Thyroid gland (tissue), 4 donors: ENCODE results near the gene ZNF185. TPM values are rescaled to one million over a fixed set of nuclear protein-coding genes. Genes with fewer than 3 reads are reported as not detected.

ENCODE experiments used
- DNase-seq, 2 donors: peaks; one replicate each; pipeline ENCODE4 v3.0.0-alpha.2; 2019
- H3K27ac ChIP-seq, 3 donors: fragments of 200-600 bp; sonication (generic); 1 replicate in 2 of 3; 2 replicates in 1 of 3; pipeline ENCODE4 v1.5.1; 2016 to 2019; ENCODE audit warnings: mild to moderate bottlenecking in 1 of 3, moderate library complexity in 1 of 3
- H3K27me3 ChIP-seq: fragments of 200-600 bp; sonication (generic); one replicate; pipeline ENCODE4 v1.5.1; 2019
- H3K36me3 ChIP-seq, 2 donors: fragments of 200-600 bp; sonication (generic); one replicate each; pipeline ENCODE4 v1.5.1; 2016 to 2019
- H3K4me1 ChIP-seq, 2 donors: fragments of 200-600 bp; sonication (generic); one replicate each; pipeline ENCODE4 v1.5.1; 2017 to 2019
- H3K4me3 ChIP-seq, 3 donors: fragments of 200-600 bp; sonication (generic); replicated peaks in 1 of 3; 1 replicate in 2 of 3; 2 replicates in 1 of 3; pipeline ENCODE4 v1.5.1; 2016; ENCODE audit warnings: mild to moderate bottlenecking in 1 of 3
- H3K9me3 ChIP-seq: fragments of 200-600 bp; sonication (generic); one replicate; pipeline ENCODE4 v1.5.1; 2017
- POLR2A ChIP-seq, 2 donors: fragments of 450-650 bp; IDR thresholded peaks; one replicate each; pipeline ENCODE4 v1.6.1; 2017; ENCODE audit warnings: antibody characterized with exemption in 2 of 2, mild to moderate bottlenecking in 2 of 2, moderate library complexity in 1 of 2
- WGBS, 2 donors: methylation state at CpG; one replicate each; pipeline ENCODE4 v1.1.5; 2017; 5-methylcytosine and 5-hydroxymethylcytosine counted together
- intact Hi-C: fragments of 100-400 bp; cut with DNase I; formaldehyde crosslinking; loops from one replicate; pipeline ENCODE4 v1.15.1; 2023
- total RNA-seq, 4 donors: library from RNA; depleted of rRNA; stranded (reverse); fragments of >200 nt; gene quantifications; one replicate each; pipeline ENCODE4 v1.2.3, GENCODE V29; 2016
- TF ChIP-seq, protein P1 (sequence below), 6 experiments: fragments of 200-600 bp in 3 of 6; fragments of 450-650 bp in 3 of 6; sonication (generic) in 3 of 6; IDR thresholded peaks; one replicate each; pipeline ENCODE4 v1.5.1; 2016 to 2019; ENCODE audit warnings: antibody characterized with exemption in 6 of 6, mild to moderate bottlenecking in 2 of 6, inconsistent platforms in 1 of 6, moderate library complexity in 1 of 6

Gene ZNF185
- total RNA-seq, 4 donors from 2014 or later: 23.2 to 70.4 (median 39.0) TPM

DNA sequence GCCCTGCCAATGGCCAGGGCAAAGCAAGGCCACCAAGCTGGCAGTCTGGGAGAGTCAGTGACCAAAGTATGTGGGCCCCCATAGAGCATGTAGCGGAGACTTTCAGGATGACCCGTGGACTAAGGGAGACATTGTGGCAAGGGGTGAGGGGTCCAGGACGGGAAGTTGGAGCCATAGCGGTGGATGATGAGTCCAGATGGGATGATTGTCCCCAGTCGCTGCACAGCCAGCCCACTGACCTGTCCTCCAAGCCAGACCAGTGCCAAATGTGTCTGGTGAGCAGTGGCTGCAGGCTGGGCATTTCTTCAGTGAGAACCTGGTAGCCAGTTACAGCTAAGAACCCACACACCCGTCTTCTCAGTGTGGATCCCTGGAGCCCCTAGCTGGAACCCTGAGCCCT is 34.3 kb downstream of the ZNF185 start:
- H3K4me3 ChIP-seq: no peak overlapping the region
- no peaks in the 10 kb centered on the region for H3K9me3 ChIP-seq
- TF ChIP-seq, protein P1, sequence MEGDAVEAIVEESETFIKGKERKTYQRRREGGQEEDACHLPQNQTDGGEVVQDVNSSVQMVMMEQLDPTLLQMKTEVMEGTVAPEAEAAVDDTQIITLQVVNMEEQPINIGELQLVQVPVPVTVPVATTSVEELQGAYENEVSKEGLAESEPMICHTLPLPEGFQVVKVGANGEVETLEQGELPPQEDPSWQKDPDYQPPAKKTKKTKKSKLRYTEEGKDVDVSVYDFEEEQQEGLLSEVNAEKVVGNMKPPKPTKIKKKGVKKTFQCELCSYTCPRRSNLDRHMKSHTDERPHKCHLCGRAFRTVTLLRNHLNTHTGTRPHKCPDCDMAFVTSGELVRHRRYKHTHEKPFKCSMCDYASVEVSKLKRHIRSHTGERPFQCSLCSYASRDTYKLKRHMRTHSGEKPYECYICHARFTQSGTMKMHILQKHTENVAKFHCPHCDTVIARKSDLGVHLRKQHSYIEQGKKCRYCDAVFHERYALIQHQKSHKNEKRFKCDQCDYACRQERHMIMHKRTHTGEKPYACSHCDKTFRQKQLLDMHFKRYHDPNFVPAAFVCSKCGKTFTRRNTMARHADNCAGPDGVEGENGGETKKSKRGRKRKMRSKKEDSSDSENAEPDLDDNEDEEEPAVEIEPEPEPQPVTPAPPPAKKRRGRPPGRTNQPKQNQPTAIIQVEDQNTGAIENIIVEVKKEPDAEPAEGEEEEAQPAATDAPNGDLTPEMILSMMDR (IDR thresholded peaks at IDR 0.05): no peak
- TF ChIP-seq POLR2A (IDR thresholded peaks at IDR 0.05): no peak
- no peaks in the 10 kb centered on the region for H3K27me3 ChIP-seq
- H3K27ac ChIP-seq: no peak overlapping the region
- intact Hi-C loops: no loop called here
- no peak for DNase-seq
- 92 to 97% methylated on average over 5 to 6 of the region's 6 CpGs for WGBS, 2 donors
- H3K4me1 ChIP-seq: no peaks in the 10 kb centered on the region
- no peaks in the 10 kb centered on the region for H3K36me3 ChIP-seq

DNA sequence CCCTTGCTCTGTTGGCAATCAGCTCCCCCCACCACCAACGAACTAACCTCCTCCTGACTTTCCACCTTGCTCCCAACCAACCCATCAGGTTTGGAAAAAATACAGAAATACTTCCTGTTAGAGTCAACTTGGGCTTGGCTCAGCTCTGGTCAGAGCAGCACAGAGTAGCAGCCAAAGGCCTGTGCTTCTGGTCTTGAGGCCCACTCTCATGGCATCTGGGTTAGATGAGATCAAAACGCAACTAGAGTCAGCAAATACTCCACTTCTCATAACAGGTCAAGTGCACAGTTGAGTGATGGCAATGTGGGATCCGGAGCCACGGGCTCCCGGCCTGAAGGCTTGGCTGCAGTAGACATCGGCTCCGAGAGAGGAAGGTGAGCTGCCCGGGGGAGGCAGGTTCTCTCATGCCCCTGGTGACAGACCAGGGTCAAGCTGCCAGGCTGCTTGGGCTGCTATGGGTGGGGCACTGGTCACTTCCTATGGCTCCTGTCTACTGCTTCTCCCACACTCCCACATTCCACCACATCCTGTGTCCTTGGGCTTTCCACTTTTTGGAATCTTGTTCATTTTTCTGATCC is 34.8 kb downstream of the ZNF185 start:
- 78 to 90% methylated on average over 1 to 2 of the region's 8 CpGs for WGBS, 2 donors
- H3K27ac ChIP-seq: no peak overlapping the region
- no peak for TF ChIP-seq POLR2A (IDR thresholded peaks at IDR 0.05)
- TF ChIP-seq, protein P1 (IDR thresholded peaks at IDR 0.05): no peak
- H3K36me3 ChIP-seq: no peaks in the 10 kb centered on the region
- no peak overlapping the region for H3K4me3 ChIP-seq
- no peaks in the 10 kb centered on the region for H3K27me3 ChIP-seq
- no peak for DNase-seq
- H3K9me3 ChIP-seq: no peaks in the 10 kb centered on the region
- intact Hi-C loops: no loop called here
- H3K4me1 ChIP-seq: no peaks in the 10 kb centered on the region

DNA sequence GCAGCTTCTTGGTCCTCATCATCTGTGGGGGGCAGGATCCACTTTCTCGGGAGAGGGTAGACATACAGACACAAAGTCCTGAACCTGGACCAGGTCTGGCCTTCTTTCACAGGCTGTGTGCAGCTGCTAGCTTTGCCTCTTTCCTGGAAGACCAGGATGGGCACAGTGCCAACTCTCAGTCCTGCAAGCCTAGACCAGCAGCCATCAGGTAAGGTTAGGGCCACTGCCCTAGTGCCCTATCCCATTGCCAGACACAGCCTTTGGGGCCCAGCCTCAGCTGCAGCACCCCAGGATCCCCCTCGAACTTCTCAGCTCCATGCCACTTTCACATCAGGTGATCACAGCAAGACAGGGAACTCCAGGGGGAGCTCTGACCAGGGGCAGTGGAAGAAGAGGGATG is 38.4 kb downstream of the ZNF185 start:
- no peak for DNase-seq
- H3K9me3 ChIP-seq: no peaks in the 10 kb centered on the region
- H3K4me1 ChIP-seq: no peaks in the 10 kb centered on the region
- TF ChIP-seq, protein P1 (IDR thresholded peaks at IDR 0.05): no peak
- no peak for TF ChIP-seq POLR2A (IDR thresholded peaks at IDR 0.05)
- H3K36me3 ChIP-seq: no peaks in the 10 kb centered on the region
- H3K4me3 ChIP-seq: no peak overlapping the region
- WGBS, 2 donors: 100% methylated on average over 1 of the region's 2 CpGs; no CpG with 5 or more reads in 1 of the 2 donors
- H3K27me3 ChIP-seq: no peaks in the 10 kb centered on the region
- H3K27ac ChIP-seq: no peak overlapping the region
- intact Hi-C loops: no loop called here

DNA sequence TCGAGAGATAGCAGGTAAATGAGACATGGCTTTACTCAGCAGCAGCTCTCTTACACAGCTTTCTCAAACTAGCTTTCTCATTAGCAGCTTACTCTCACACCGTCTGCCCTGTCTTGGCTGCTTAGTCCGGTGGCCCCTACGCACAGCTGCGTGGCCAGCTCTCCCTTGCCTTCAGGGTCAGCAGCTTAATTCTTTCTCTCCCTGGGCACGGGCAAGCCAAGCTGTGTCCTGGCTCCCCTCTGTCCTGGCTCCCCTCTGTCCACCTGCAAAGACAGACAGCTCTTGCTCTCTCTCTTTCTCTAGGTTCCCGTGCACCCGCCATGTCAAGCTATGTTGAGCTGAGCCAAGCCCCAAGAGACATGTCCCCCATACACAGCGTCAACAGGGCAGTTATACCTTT is 39.4 kb downstream of the ZNF185 start:
- TF ChIP-seq, protein P1 (IDR thresholded peaks at IDR 0.05): no peak
- H3K27me3 ChIP-seq: no peaks in the 10 kb centered on the region
- DNase-seq: no peak
- H3K36me3 ChIP-seq: no peaks in the 10 kb centered on the region
- H3K27ac ChIP-seq: no peak overlapping the region
- H3K9me3 ChIP-seq: no peaks in the 10 kb centered on the region
- intact Hi-C loops: no loop called here
- no peaks in the 10 kb centered on the region for H3K4me1 ChIP-seq
- WGBS, 2 donors: 89 to 98% methylated on average over 9 of the region's 9 CpGs
- no peak overlapping the region for H3K4me3 ChIP-seq

DNA sequence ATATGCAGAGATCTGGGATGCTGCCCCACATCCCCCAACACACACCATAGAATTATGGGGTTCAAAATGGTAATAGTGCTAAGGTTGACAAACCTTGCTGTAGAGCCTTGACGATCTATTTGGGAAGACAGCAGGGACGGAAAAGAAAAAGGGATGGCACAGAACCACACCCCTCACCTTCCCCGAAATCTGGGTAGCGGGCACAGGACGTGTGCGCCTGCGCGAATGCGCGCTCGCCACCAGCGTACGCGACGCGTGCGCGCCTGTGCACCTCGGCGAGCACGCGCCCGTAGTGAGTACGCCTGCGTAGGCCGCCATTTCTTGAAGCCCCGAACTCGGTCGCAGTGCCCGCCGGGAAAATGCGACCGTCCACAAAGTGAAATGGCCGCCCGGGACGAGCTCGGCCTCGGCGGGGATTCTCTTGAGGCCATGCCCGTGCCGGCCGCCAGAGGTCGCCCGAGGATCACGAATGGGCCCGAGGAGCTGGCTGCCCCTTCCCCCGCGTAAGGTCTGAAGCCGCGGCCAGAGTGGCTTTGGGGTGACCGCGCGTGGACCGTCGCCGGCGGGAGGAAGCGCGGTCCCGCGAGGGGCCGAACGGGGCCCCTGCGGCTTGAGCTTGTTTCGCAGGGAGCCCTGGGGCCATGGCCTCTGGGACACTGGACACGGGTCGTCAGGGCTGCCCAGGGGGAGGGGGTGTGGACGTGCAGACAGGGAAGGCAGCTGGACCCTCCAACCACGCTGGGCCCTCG is 43.6 kb downstream of the ZNF185 start:
- peak; percentile 89 to 91 for DNase-seq
- H3K4me1 ChIP-seq: no peaks in the 10 kb centered on the region
- TF ChIP-seq, protein P1 (IDR thresholded peaks at IDR 0.05): peak; percentile 40 to 95 (median 73)
- TF ChIP-seq POLR2A (IDR thresholded peaks at IDR 0.05): no peak
- WGBS, 2 donors: 0 to 1% methylated on average over 1 to 24 of the region's 70 CpGs
- no peaks in the 10 kb centered on the region for H3K9me3 ChIP-seq
- no peaks in the 10 kb centered on the region for H3K36me3 ChIP-seq
- peak overlapping the region in 1 of 3 donors; percentile 35 for H3K4me3 ChIP-seq
- no peaks in the 10 kb centered on the region for H3K27me3 ChIP-seq
- peak overlapping the region; percentile 48 to 79 (median 60) for H3K27ac ChIP-seq
- intact Hi-C loops: no loop called here
